CD14-positive monocyte (primary cell): ENCODE data around the gene SH3BGRL2. TPM values are rescaled to one million over a fixed set of nuclear protein-coding genes. Genes with fewer than 3 reads are reported as not detected.

Source experiments
- DNase-seq, 3 donors: peaks; one replicate each; pipeline ENCODE4 v3.0.0-alpha.2; 2011 to 2022
- H2AFZ ChIP-seq: 2 replicates; pipeline ENCODE4 v1.6.0; 2012; ENCODE audit warnings: mild to moderate bottlenecking, low read depth, low read length, inconsistent platforms; ENCODE audit not compliant: insufficient read depth, poor library complexity, severe bottlenecking
- H3K27ac ChIP-seq, 2 donors: 1 replicate in 1 of 2; 2 replicates in 1 of 2; pipeline ENCODE4 v1.5.1; 2012 to 2013; ENCODE audit warnings: low read length in 2 of 2, control low read depth in 1 of 2, inconsistent platforms in 1 of 2, low read depth in 1 of 2, mild to moderate bottlenecking in 1 of 2
- H3K27me3 ChIP-seq, 2 donors: one replicate each; pipeline versions ENCODE4 v1.6.0 to v1.6.1; 2011 to 2013; ENCODE audit warnings: low read length in 2 of 2; ENCODE audit not compliant: control insufficient read depth in 2 of 2, insufficient read depth in 2 of 2
- H3K36me3 ChIP-seq, 2 donors: replicated peaks in 1 of 2; 1 replicate in 1 of 2; 2 replicates in 1 of 2; pipeline versions ENCODE4 v1.5.1 to v1.6.1; 2012 to 2013; ENCODE audit warnings: low read length in 2 of 2, control low read depth in 1 of 2, inconsistent platforms in 1 of 2, mild to moderate bottlenecking in 1 of 2; ENCODE audit not compliant: insufficient read depth in 2 of 2, control insufficient read depth in 1 of 2
- H3K4me1 ChIP-seq, 2 donors: 1 replicate in 1 of 2; 2 replicates in 1 of 2; pipeline versions ENCODE4 v1.5.1 to v1.6.1; 2012 to 2013; ENCODE audit warnings: low read length in 2 of 2, control low read depth in 1 of 2, inconsistent platforms in 1 of 2, mild to moderate bottlenecking in 1 of 2, moderate library complexity in 1 of 2; ENCODE audit not compliant: insufficient read depth in 2 of 2, control insufficient read depth in 1 of 2
- H3K4me2 ChIP-seq: replicated peaks from 2 replicates; pipeline ENCODE3; 2012; ENCODE audit warnings: low read length, moderate library complexity, mild to moderate bottlenecking; ENCODE audit not compliant: poor library complexity, severe bottlenecking; ENCODE audit errors: extremely low read depth
- H3K4me3 ChIP-seq, 3 experiments: fragments of 200-600 bp in 1 of 3; sonication (generic) in 1 of 3; replicated peaks in 1 of 3; 1 replicate in 2 of 3; 2 replicates in 1 of 3; pipeline ENCODE4 v1.5.1; 2011 to 2013; ENCODE audit warnings: low read length in 3 of 3, mild to moderate bottlenecking in 3 of 3, control low read depth in 2 of 3, low read depth in 2 of 3, inconsistent platforms in 1 of 3, moderate library complexity in 1 of 3
- H3K79me2 ChIP-seq: 2 replicates; pipeline ENCODE4 v1.6.0; 2012; ENCODE audit warnings: mild to moderate bottlenecking, control low read depth, inconsistent platforms, low read length, moderate library complexity; ENCODE audit not compliant: insufficient read depth
- H3K9ac ChIP-seq: 2 replicates; pipeline ENCODE4 v1.6.0; 2017; ENCODE audit warnings: low read length, mild to moderate bottlenecking; ENCODE audit not compliant: insufficient read depth, poor library complexity, severe bottlenecking
- H3K9me3 ChIP-seq, 2 donors: replicated peaks in 1 of 2; 1 replicate in 1 of 2; 2 replicates in 1 of 2; pipeline versions ENCODE4 v1.5.1 to v1.6.1; 2012 to 2013; ENCODE audit warnings: low read length in 2 of 2, control low read depth in 1 of 2; ENCODE audit not compliant: control insufficient read depth in 1 of 2, insufficient read depth in 1 of 2
- H4K20me1 ChIP-seq: 2 replicates; pipeline ENCODE4 v1.6.0; 2012; ENCODE audit warnings: mild to moderate bottlenecking, low read length, control low read depth, moderate library complexity; ENCODE audit not compliant: insufficient read depth
- H3K27ac Mint-ChIP-seq, 7 donors: one replicate each; pipeline ENCODE4 v1.8.0; 2020; ENCODE audit warnings: mild to moderate bottlenecking in 7 of 7, mixed read lengths in 7 of 7, moderate library complexity in 6 of 7, inconsistent platforms in 2 of 7
- H3K27me3 Mint-ChIP-seq, 3 donors: one replicate each; pipeline ENCODE4 v1.8.0; 2021 to 2022; ENCODE audit warnings: low read depth in 3 of 3, mild to moderate bottlenecking in 3 of 3, mixed read lengths in 3 of 3, moderate library complexity in 3 of 3, inconsistent platforms in 1 of 3
- H3K36me3 Mint-ChIP-seq, 2 donors: one replicate each; pipeline ENCODE4 v1.8.0; 2020; ENCODE audit warnings: mixed read lengths in 2 of 2, inconsistent platforms in 1 of 2, mild to moderate bottlenecking in 1 of 2
- H3K4me1 Mint-ChIP-seq: one replicate; pipeline ENCODE4 v1.8.0; 2020; ENCODE audit warnings: mild to moderate bottlenecking, mixed read lengths
- H3K4me3 Mint-ChIP-seq, 2 donors: one replicate each; pipeline ENCODE4 v1.8.0; 2020; ENCODE audit warnings: mild to moderate bottlenecking in 2 of 2, mixed read lengths in 2 of 2, moderate library complexity in 1 of 2
- H3K9me3 Mint-ChIP-seq, 7 donors: one replicate each; pipeline ENCODE4 v1.8.0; 2020 to 2022; ENCODE audit warnings: mixed read lengths in 7 of 7, mild to moderate bottlenecking in 6 of 7, moderate library complexity in 6 of 7, inconsistent platforms in 2 of 7
- WGBS: methylation state at CpG from one replicate; pipeline ENCODE4 v1.1.5; 2013; ENCODE audit warnings: missing lambda C conversion rate; ENCODE audit not compliant: insufficient coverage; 5-methylcytosine and 5-hydroxymethylcytosine counted together
- intact Hi-C, 2 donors: fragments of 100-400 bp; cut with micrococcal nuclease; formaldehyde crosslinking; loops; one replicate each; pipeline versions ENCODE4 v1.15.0 to v1.15.1; 2023
- polyA plus RNA-seq, 3 donors: library from polyadenylated mRNA; depleted of rRNA in 1 of 3; unstranded in 2 of 3; stranded (reverse) in 1 of 3; fragments of 300-500 nt in 2 of 3; fragments of >200 nt in 1 of 3; fragmentation: Illumina TruSeq in 2 of 3; gene quantifications; 1 replicate in 2 of 3; 2 replicates in 1 of 3; pipeline ENCODE4 v1.2.3, GENCODE V29; 2012 to 2021
- TF ChIP-seq, protein P1 (sequence below): fragments of 200-600 bp; IDR thresholded peaks from one replicate; pipeline ENCODE4 v1.8.0; 2022; ENCODE audit warnings: antibody characterized with exemption, mild to moderate bottlenecking

Gene SH3BGRL2
- polyA plus RNA-seq, 3 donors: 0.03 to 0.30 (median 0.28) TPM

GRCh38 chr6:79694623-79695343 lies 63.7 kb downstream of the SH3BGRL2 start:
- TF ChIP-seq, protein P1, sequence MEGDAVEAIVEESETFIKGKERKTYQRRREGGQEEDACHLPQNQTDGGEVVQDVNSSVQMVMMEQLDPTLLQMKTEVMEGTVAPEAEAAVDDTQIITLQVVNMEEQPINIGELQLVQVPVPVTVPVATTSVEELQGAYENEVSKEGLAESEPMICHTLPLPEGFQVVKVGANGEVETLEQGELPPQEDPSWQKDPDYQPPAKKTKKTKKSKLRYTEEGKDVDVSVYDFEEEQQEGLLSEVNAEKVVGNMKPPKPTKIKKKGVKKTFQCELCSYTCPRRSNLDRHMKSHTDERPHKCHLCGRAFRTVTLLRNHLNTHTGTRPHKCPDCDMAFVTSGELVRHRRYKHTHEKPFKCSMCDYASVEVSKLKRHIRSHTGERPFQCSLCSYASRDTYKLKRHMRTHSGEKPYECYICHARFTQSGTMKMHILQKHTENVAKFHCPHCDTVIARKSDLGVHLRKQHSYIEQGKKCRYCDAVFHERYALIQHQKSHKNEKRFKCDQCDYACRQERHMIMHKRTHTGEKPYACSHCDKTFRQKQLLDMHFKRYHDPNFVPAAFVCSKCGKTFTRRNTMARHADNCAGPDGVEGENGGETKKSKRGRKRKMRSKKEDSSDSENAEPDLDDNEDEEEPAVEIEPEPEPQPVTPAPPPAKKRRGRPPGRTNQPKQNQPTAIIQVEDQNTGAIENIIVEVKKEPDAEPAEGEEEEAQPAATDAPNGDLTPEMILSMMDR: no peak
- Histone ChIP-seq H2AFZ (no peak overlapping the region), H3K4me3 (no peak overlapping the region), H4K20me1 (no peaks in the 10 kb centered on the region), H3K9me3 (no peaks in the 10 kb centered on the region), H3K9ac (no peak overlapping the region), H3K27me3 (no peaks in the 10 kb centered on the region), H3K4me2 (no peak overlapping the region), H3K27ac (no peak overlapping the region), H3K79me2 (no peaks in the 10 kb centered on the region), H3K4me1 (no peaks in the 10 kb centered on the region), H3K36me3 (no peaks in the 10 kb centered on the region)
- H3K27me3 Mint-ChIP-seq: no peaks in the 10 kb centered on the region
- H3K36me3 Mint-ChIP-seq: no peaks in the 10 kb centered on the region
- DNase-seq: no peak
- H3K27ac Mint-ChIP-seq: no peak overlapping the region
- H3K9me3 Mint-ChIP-seq: peaks cover 0 to 2% (median 0%) of the 10 kb centered on the region in 7 donors
- 83% methylated on average over 2 of the region's 6 CpGs for WGBS
- H3K4me3 Mint-ChIP-seq: no peak overlapping the region
- intact Hi-C loops: no loop called here
- H3K4me1 Mint-ChIP-seq: no peaks in the 10 kb centered on the region

- H3K27me3 Mint-ChIP-seq: no peaks in the 10 kb centered on the region
- intact Hi-C loops: no loop called here
- no peak overlapping the region for H3K27ac Mint-ChIP-seq
- no CpG with 5 or more reads among the region's 4 CpGs for WGBS
- no peaks in the 10 kb centered on the region for H3K4me1 ChIP-seq
- no peak overlapping the region for H3K4me3 Mint-ChIP-seq
- H3K4me1 Mint-ChIP-seq: no peaks in the 10 kb centered on the region
- no peak overlapping the region for H3K4me3 ChIP-seq
- H3K27ac ChIP-seq: no peak overlapping the region
- no peaks in the 10 kb centered on the region for H3K36me3 ChIP-seq
- DNase-seq: no peak
- H3K27me3 ChIP-seq: no peaks in the 10 kb centered on the region
- no peaks in the 10 kb centered on the region for H3K9me3 ChIP-seq
- no peak overlapping the region for H3K4me2 ChIP-seq
- H3K79me2 ChIP-seq: no peaks in the 10 kb centered on the region
- no peaks in the 10 kb centered on the region for H4K20me1 ChIP-seq
- no peaks in the 10 kb centered on the region for H3K36me3 Mint-ChIP-seq
- no peak overlapping the region for H2AFZ ChIP-seq
- TF ChIP-seq, protein P1: no peak
- peaks cover 0 to 1% (median 0%) of the 10 kb centered on the region in 7 donors for H3K9me3 Mint-ChIP-seq
- no peak overlapping the region for H3K9ac ChIP-seq
Measured at GRCh38 chr6:79697430-79697829, 66.3 kb downstream of the SH3BGRL2 start.
